Mesendoderm (in vitro differentiated cells): Measurements from ENCODE around the gene TOMT.

Source experiments
- DNase-seq: peaks from one replicate; pipeline ENCODE4 v3.0.0; 2013
- H2AK5ac ChIP-seq: 2 replicates; pipeline ENCODE4 v1.6.1; 2013; ENCODE audit warnings: low read length, inconsistent platforms
- H2BK120ac ChIP-seq: 2 replicates; pipeline ENCODE4 v1.6.1; 2013; ENCODE audit warnings: low read depth, mild to moderate bottlenecking, low read length, moderate library complexity, mixed read lengths
- H2BK15ac ChIP-seq: replicated peaks from 2 replicates; pipeline ENCODE4 v1.6.1; 2013; ENCODE audit warnings: low read depth, mild to moderate bottlenecking, moderate library complexity
- H2BK5ac ChIP-seq: 2 replicates; pipeline ENCODE4 v1.6.1; 2013; ENCODE audit warnings: low read length, inconsistent platforms
- H3K18ac ChIP-seq: 2 replicates; pipeline ENCODE4 v1.6.1; 2013; ENCODE audit warnings: mild to moderate bottlenecking, low read length, mixed read lengths
- H3K23ac ChIP-seq: one replicate; pipeline ENCODE4 v1.6.1; 2013; ENCODE audit warnings: low read length
- H3K27ac ChIP-seq: 2 replicates; pipeline ENCODE4 v1.5.1; 2013; ENCODE audit warnings: low read depth, mild to moderate bottlenecking, inconsistent platforms, low read length, moderate library complexity
- H3K27me3 ChIP-seq: 2 replicates; pipeline ENCODE4 v1.6.1; 2013; ENCODE audit warnings: low read length, control low read depth, mild to moderate bottlenecking, inconsistent platforms; ENCODE audit not compliant: insufficient read depth, poor library complexity
- H3K36me3 ChIP-seq: 2 replicates; pipeline ENCODE4 v1.6.1; 2013; ENCODE audit warnings: low read length, inconsistent platforms; ENCODE audit not compliant: control insufficient read depth, insufficient read depth
- H3K4ac ChIP-seq: one replicate; pipeline ENCODE4 v1.6.1; 2013; ENCODE audit warnings: low read depth, mild to moderate bottlenecking, low read length, moderate library complexity
- H3K4me1 ChIP-seq: 2 replicates; pipeline ENCODE4 v1.6.1; 2013; ENCODE audit warnings: low read depth, low read length, inconsistent platforms; ENCODE audit not compliant: control insufficient read depth
- H3K4me2 ChIP-seq: 2 replicates; pipeline ENCODE4 v1.6.1; 2013; ENCODE audit warnings: low read length
- H3K4me3 ChIP-seq: 2 replicates; pipeline ENCODE4 v1.5.1; 2013; ENCODE audit warnings: mild to moderate bottlenecking, low read length
- H3K56ac ChIP-seq: one replicate; pipeline ENCODE4 v1.6.1; 2013; ENCODE audit warnings: low read length
- H3K79me1 ChIP-seq: 2 replicates; pipeline ENCODE4 v1.6.1; 2013; ENCODE audit warnings: low read length, inconsistent platforms
- H3K79me2 ChIP-seq: 2 replicates; pipeline ENCODE4 v1.6.1; 2013; ENCODE audit warnings: mild to moderate bottlenecking, low read length; ENCODE audit not compliant: control insufficient read depth, insufficient read depth
- H3K9ac ChIP-seq: 2 replicates; pipeline ENCODE4 v1.6.1; 2013; ENCODE audit warnings: low read length, inconsistent platforms
- H4K5ac ChIP-seq: one replicate; pipeline ENCODE4 v1.6.1; 2013; ENCODE audit warnings: low read length
- H4K8ac ChIP-seq: one replicate; pipeline ENCODE4 v1.6.1; 2013; ENCODE audit warnings: low read depth, mild to moderate bottlenecking, control low read depth, low read length, moderate library complexity
- WGBS: extraction: QIAGEN DNeasy Blood & Tissue Kit; methylation state at CpG from one replicate; pipeline ENCODE4 v1.1.7; 2013; ENCODE audit warnings: low lambda C conversion rate, missing lambda C conversion rate; ENCODE audit not compliant: insufficient coverage; ENCODE audit errors: extremely low coverage; 5-methylcytosine and 5-hydroxymethylcytosine counted together

Gene TOMT

GRCh38 chr11:72112978-72113808 is 7.5 kb downstream of the TOMT start:
- Histone ChIP-seq H2AK5ac (no peak overlapping the region), H4K5ac (peak overlapping the region; percentile 60), H2BK5ac (no peak overlapping the region), H3K79me1 (no peaks in the 10 kb centered on the region), H3K27me3 (no peaks in the 10 kb centered on the region), H3K4me2 (peak overlapping the region; percentile 49), H3K18ac (no peak overlapping the region), H2BK120ac (no peak overlapping the region), H3K9ac (peak overlapping the region; percentile 69), H3K27ac (no peak overlapping the region), H3K4me1 (peaks cover 2% of the 10 kb centered on the region), H2BK15ac (no peak overlapping the region), H3K4ac (peak overlapping the region; percentile 56), H3K36me3 (no peaks in the 10 kb centered on the region), H4K8ac (peak overlapping the region; percentile 88), H3K4me3 (no peak overlapping the region), H3K23ac (no peak overlapping the region), H3K79me2 (no peaks in the 10 kb centered on the region), H3K56ac (peak overlapping the region; percentile 91)
- no CpG with 5 or more reads among the region's 9 CpGs for WGBS
- DNase-seq: no peak

GRCh38 chr11:72114570-72114969 is 8.8 kb downstream of the TOMT start:
- Histone ChIP-seq H3K36me3 (no peaks in the 10 kb centered on the region), H3K56ac (no peak overlapping the region), H3K79me1 (no peaks in the 10 kb centered on the region), H4K5ac (no peak overlapping the region), H4K8ac (no peak overlapping the region), H3K4me3 (no peak overlapping the region), H3K23ac (no peak overlapping the region), H3K27me3 (no peaks in the 10 kb centered on the region), H3K27ac (no peak overlapping the region), H3K4me2 (no peak overlapping the region), H3K4me1 (peaks cover 2% of the 10 kb centered on the region), H3K79me2 (no peaks in the 10 kb centered on the region), H2AK5ac (no peak overlapping the region), H3K4ac (no peak overlapping the region), H3K9ac (no peak overlapping the region), H3K18ac (no peak overlapping the region), H2BK5ac (no peak overlapping the region), H2BK15ac (no peak overlapping the region), H2BK120ac (no peak overlapping the region)
- WGBS: no CpG with 5 or more reads among the region's 1 CpG
- no peak for DNase-seq

- no peak for DNase-seq
- 100% methylated on average over 1 of the region's 6 CpGs for WGBS
- H4K5ac ChIP-seq: no peak overlapping the region
- no peaks in the 10 kb centered on the region for H3K79me1 ChIP-seq
- no peak overlapping the region for H3K4ac ChIP-seq
- H3K4me3 ChIP-seq: no peak overlapping the region
- no peak overlapping the region for H2AK5ac ChIP-seq
- no peak overlapping the region for H3K56ac ChIP-seq
- no peaks in the 10 kb centered on the region for H3K36me3 ChIP-seq
- no peak overlapping the region for H3K4me2 ChIP-seq
- H2BK5ac ChIP-seq: no peak overlapping the region
- H2BK15ac ChIP-seq: no peak overlapping the region
- no peaks in the 10 kb centered on the region for H3K27me3 ChIP-seq
- H3K4me1 ChIP-seq: peaks cover 2% of the 10 kb centered on the region
- no peak overlapping the region for H3K27ac ChIP-seq
- no peak overlapping the region for H3K23ac ChIP-seq
- H3K18ac ChIP-seq: no peak overlapping the region
- no peak overlapping the region for H3K9ac ChIP-seq
- H4K8ac ChIP-seq: no peak overlapping the region
- H3K79me2 ChIP-seq: no peaks in the 10 kb centered on the region
- no peak overlapping the region for H2BK120ac ChIP-seq
Observed at GRCh38 chr11:72116019-72116755, 10.5 kb downstream of the TOMT start.

GRCh38 chr11:72119198-72119597 is 13.5 kb downstream of the TOMT start:
- no peak overlapping the region for H3K4me3 ChIP-seq
- no peaks in the 10 kb centered on the region for H3K79me1 ChIP-seq
- H3K27me3 ChIP-seq: no peaks in the 10 kb centered on the region
- no peak overlapping the region for H3K27ac ChIP-seq
- H3K23ac ChIP-seq: no peak overlapping the region
- H4K5ac ChIP-seq: no peak overlapping the region
- H2BK120ac ChIP-seq: no peak overlapping the region
- H4K8ac ChIP-seq: no peak overlapping the region
- no peaks in the 10 kb centered on the region for H3K4me1 ChIP-seq
- H3K56ac ChIP-seq: no peak overlapping the region
- no peak overlapping the region for H3K4me2 ChIP-seq
- no peak overlapping the region for H3K18ac ChIP-seq
- no peak overlapping the region for H3K4ac ChIP-seq
- H3K79me2 ChIP-seq: no peaks in the 10 kb centered on the region
- H3K36me3 ChIP-seq: no peaks in the 10 kb centered on the region
- H2BK15ac ChIP-seq: no peak overlapping the region
- no peak overlapping the region for H2BK5ac ChIP-seq
- WGBS: no CpG with 5 or more reads among the region's 6 CpGs
- H3K9ac ChIP-seq: no peak overlapping the region
- no peak overlapping the region for H2AK5ac ChIP-seq
- no peak for DNase-seq

GRCh38 chr11:72120930-72121329 is 15.2 kb downstream of the TOMT start:
- H3K23ac ChIP-seq: no peak overlapping the region
- no CpG with 5 or more reads among the region's 2 CpGs for WGBS
- DNase-seq: no peak

More at GRCh38 chr11:72120930-72121329, 15.2 kb downstream of the TOMT start:
- H3K27ac ChIP-seq: no peak overlapping the region
- H3K4me2 ChIP-seq: no peak overlapping the region
- H3K56ac ChIP-seq: no peak overlapping the region
- no peak overlapping the region for H4K8ac ChIP-seq
- H2BK5ac ChIP-seq: no peak overlapping the region
- H3K4ac ChIP-seq: no peak overlapping the region
- H3K18ac ChIP-seq: no peak overlapping the region
- H3K4me3 ChIP-seq: no peak overlapping the region
- H3K79me1 ChIP-seq: no peaks in the 10 kb centered on the region
- H2AK5ac ChIP-seq: no peak overlapping the region
- H3K36me3 ChIP-seq: no peaks in the 10 kb centered on the region
- H2BK120ac ChIP-seq: no peak overlapping the region
- H2BK15ac ChIP-seq: no peak overlapping the region
- H3K79me2 ChIP-seq: no peaks in the 10 kb centered on the region
- H4K5ac ChIP-seq: no peak overlapping the region
- H3K9ac ChIP-seq: no peak overlapping the region
- no peaks in the 10 kb centered on the region for H3K27me3 ChIP-seq
- H3K4me1 ChIP-seq: no peaks in the 10 kb centered on the region
